Suprapubic skin (tissue), 3 donors: ENCODE results near the gene VPS41.

Experiments
- CTCF ChIP-seq, 2 donors: fragments of 200-600 bp in 1 of 2; fragments of 450-650 bp in 1 of 2; sonication (generic) in 1 of 2; IDR thresholded peaks; one replicate each; pipeline ENCODE4 v1.5.1; 2016 to 2019; ENCODE audit warnings: antibody characterized with exemption in 2 of 2, mild to moderate bottlenecking in 1 of 2, moderate library complexity in 1 of 2
- EP300 ChIP-seq: sonication (generic); formaldehyde crosslinking; IDR thresholded peaks from one replicate; pipeline ENCODE4 v1.6.1; 2017; ENCODE audit warnings: antibody characterized with exemption
- POLR2A ChIP-seq, 2 donors: fragments of 450-650 bp; IDR thresholded peaks; one replicate each; pipeline ENCODE4 v1.6.1; 2017; ENCODE audit warnings: antibody characterized with exemption in 2 of 2, mild to moderate bottlenecking in 2 of 2, moderate library complexity in 2 of 2

GRCh38 chr7:38824948-38825347 lies 84.0 kb downstream of the VPS41 start:
- no peak for TF ChIP-seq EP300
- no peak for TF ChIP-seq CTCF (IDR thresholded peaks at IDR 0.05)
- no peak for TF ChIP-seq POLR2A (IDR thresholded peaks at IDR 0.05)
